GM08714 (cell line): ENCODE data around the gene LIX1.
"Not testable (repeated sequence)": the region's sequence is repeated elsewhere in the genome, so short reads cannot be mapped to it uniquely, and the experiment has no call there.

Experiments
- H3K4me3 ChIP-seq: fragments of 200-500 bp; sonication (Bioruptor generic); 2 replicates; pipeline ENCODE4 v1.5.1; 2014; ENCODE audit warnings: mild to moderate bottlenecking, low read length, inconsistent platforms
- ZNF274 ChIP-seq: IDR thresholded peaks from 2 replicates; pipeline ENCODE4 v1.6.1; 2012; ENCODE audit warnings: mild to moderate bottlenecking, low read depth, low read length

LIX1 gene

GRCh38 chr5:97142521-97143254, at the start of gene LIX1:
TSS of gene LIX1 (minus strand) at chr5:97142611. CDS start at chr5:97142576, 35 bp downstream.
- no peak for TF ChIP-seq ZNF274
- no peak within 1 kb of the TSS for H3K4me3 ChIP-seq

- TF ChIP-seq ZNF274: no peak
- H3K4me3 ChIP-seq: no peak overlapping the region
Observed at GRCh38 chr5:97191893-97192292, 49.5 kb upstream of the LIX1 start.

GRCh38 chr5:97189523-97189922, 47.1 kb upstream of the LIX1 start:
- H3K4me3 ChIP-seq: not testable (repeated sequence)

- no peak for TF ChIP-seq ZNF274
- H3K4me3 ChIP-seq: peak overlapping the region; percentile 99; the same call in 1 of the 2 replicates
Observed at GRCh38 chr5:97183930-97184213, 41.5 kb upstream of the LIX1 start.

- peak within 1 kb of the TSS; percentile 99 for H3K4me3 ChIP-seq
- no peak for TF ChIP-seq ZNF274
Observed at GRCh38 chr5:97183100-97183929, 40.9 kb upstream of the LIX1 start, which contains the start of gene RIOK2. TSS of gene RIOK2 (minus strand) at chr5:97183247. CDS start at chr5:97183191, 56 bp downstream.

GRCh38 chr5:97182571-97183099, 40.2 kb upstream of the LIX1 start:
- no peak for TF ChIP-seq ZNF274
- H3K4me3 ChIP-seq: peak overlapping the region; percentile 99

GRCh38 chr5:97181856-97182545, 39.6 kb upstream of the LIX1 start:
- peak overlapping the region; percentile 99 for H3K4me3 ChIP-seq
- no peak for TF ChIP-seq ZNF274

- not testable (repeated sequence) for H3K4me3 ChIP-seq
Observed at GRCh38 chr5:97179457-97179856, 37.0 kb upstream of the LIX1 start.

GRCh38 chr5:97172227-97172626, 29.8 kb upstream of the LIX1 start:
- TF ChIP-seq ZNF274: no peak
- H3K4me3 ChIP-seq: no peak overlapping the region

- H3K4me3 ChIP-seq: no peak overlapping the region
- TF ChIP-seq ZNF274: no peak
Observed at GRCh38 chr5:97171703-97172102, 29.3 kb upstream of the LIX1 start.

- TF ChIP-seq ZNF274: no peak
- H3K4me3 ChIP-seq: peak overlapping the region; percentile 48
Observed at GRCh38 chr5:97167435-97167834, 25.0 kb upstream of the LIX1 start.

GRCh38 chr5:97165726-97166125, 23.3 kb upstream of the LIX1 start:
- no peak overlapping the region for H3K4me3 ChIP-seq
- TF ChIP-seq ZNF274: no peak

GRCh38 chr5:97164846-97165245, 22.4 kb upstream of the LIX1 start:
- H3K4me3 ChIP-seq: no peak overlapping the region
- TF ChIP-seq ZNF274: no peak

- H3K4me3 ChIP-seq: no peak overlapping the region
- no peak for TF ChIP-seq ZNF274
Observed at GRCh38 chr5:97163790-97164285, 21.4 kb upstream of the LIX1 start.
